HEK293 (cell line): ENCODE data around the gene SOCS6.
"Not testable (repeated sequence)": the region's sequence is repeated elsewhere in the genome, so short reads cannot be mapped to it uniquely, and the experiment has no call there.

Experiments
- CTCF ChIP-seq: fragments of 450-650 bp; formaldehyde crosslinking; IDR thresholded peaks from 2 replicates; pipeline ENCODE4 v1.5.1; 2016; ENCODE audit warnings: missing biosample characterization, missing genetic modification characterization
- SP3 ChIP-seq: fragments of 450-650 bp; formaldehyde crosslinking; IDR thresholded peaks from 2 replicates; pipeline ENCODE4 v1.5.1; 2016; ENCODE audit warnings: missing biosample characterization, missing genetic modification characterization
- ZNF37A ChIP-seq: fragments of 450-650 bp; IDR thresholded peaks from 2 replicates; pipeline ENCODE4 v1.5.1; 2018; ENCODE audit warnings: missing biosample characterization, missing genetic modification characterization
- ZNF391 ChIP-seq: fragments of 450-650 bp; formaldehyde crosslinking; IDR thresholded peaks from 2 replicates; pipeline ENCODE4 v1.5.1; 2016; ENCODE audit warnings: low read depth, missing biosample characterization, missing genetic modification characterization, borderline replicate concordance
- ZNF626 ChIP-seq: fragments of 450-650 bp; sonication (Bioruptor Pico); formaldehyde crosslinking; IDR thresholded peaks from 2 replicates; pipeline ENCODE4 v1.5.1; 2018; ENCODE audit warnings: missing biosample characterization, missing genetic modification characterization, inconsistent platforms

DNA sequence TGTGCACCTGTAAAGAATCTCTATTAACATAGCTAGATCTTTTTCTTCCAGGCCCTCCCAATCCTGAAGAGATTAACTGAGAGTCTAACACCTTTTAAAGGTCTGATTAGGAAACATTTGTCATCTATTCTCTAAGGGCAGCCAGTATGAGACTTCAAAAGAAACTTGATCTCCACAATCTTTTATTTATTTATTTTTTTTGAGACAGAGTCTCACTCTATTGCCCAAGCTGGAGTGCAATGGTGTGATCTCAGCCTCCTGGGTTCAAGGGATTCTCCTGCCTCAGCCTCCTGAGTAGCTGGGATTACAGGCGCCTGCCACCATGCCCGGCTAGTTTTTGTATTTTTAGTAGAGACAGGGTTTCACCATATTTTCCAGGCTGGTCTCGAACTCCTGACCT lies 78.5 kb downstream of the SOCS6 start:
- not testable (repeated sequence) for TF ChIP-seq CTCF; SP3 (tag by site-specific recombination); ZNF626 (tag by site-specific recombination); ZNF37A; ZNF391
